Neural cell (in vitro differentiated cells): ENCODE data around the gene COL19A1. TPM values are rescaled to one million over a fixed set of nuclear protein-coding genes. Genes with fewer than 3 reads are reported as not detected.

ENCODE experiments used
- H2AFZ ChIP-seq: fragments of 200-600, 300-800 bp; sonication (generic), shearing (Covaris generic); 2 replicates; pipeline ENCODE4 v1.6.0; 2014; ENCODE audit warnings: low read depth, mild to moderate bottlenecking, antibody characterized with exemption, low read length, moderate library complexity
- H3F3A ChIP-seq: fragments of 200-600 bp; shearing (Covaris generic); 2 replicates; pipeline ENCODE4 v1.6.1; 2016; ENCODE audit warnings: mild to moderate bottlenecking, moderate library complexity, mixed read lengths, antibody characterized with exemption, low read length; ENCODE audit not compliant: insufficient read depth, poor library complexity, severe bottlenecking
- H3K27ac ChIP-seq: fragments of 200-600, 300-800 bp; sonication (generic), shearing (Covaris generic); 2 replicates; pipeline ENCODE4 v1.5.1; 2014; ENCODE audit warnings: mild to moderate bottlenecking, low read length, moderate library complexity
- H3K27me3 ChIP-seq: fragments of 300-800, 200-600 bp; sonication (generic), shearing (Covaris generic); 2 replicates; pipeline ENCODE4 v1.6.0; 2014; ENCODE audit warnings: mild to moderate bottlenecking, low read depth, low read length, moderate library complexity; ENCODE audit not compliant: insufficient read depth
- H3K36me3 ChIP-seq: fragments of 300-800, 200-600 bp; sonication (generic), shearing (Covaris generic); 2 replicates; pipeline ENCODE4 v1.5.1; 2014; ENCODE audit warnings: mild to moderate bottlenecking, antibody characterized with exemption, low read length, moderate library complexity; ENCODE audit not compliant: insufficient read depth
- H3K4me2 ChIP-seq: fragments of 300-800, 200-600 bp; sonication (generic), shearing (Covaris generic); 2 replicates; pipeline ENCODE4 v1.6.0; 2014; ENCODE audit warnings: mild to moderate bottlenecking, low read length
- H3K4me3 ChIP-seq: fragments of 300-800, 200-600 bp; sonication (generic), shearing (Covaris generic); 2 replicates; pipeline ENCODE4 v1.5.1; 2014; ENCODE audit warnings: mild to moderate bottlenecking, low read length, moderate library complexity
- H3K79me2 ChIP-seq: fragments of 200-600 bp; shearing (Covaris generic); replicated peaks from 2 replicates; pipeline ENCODE4 v1.6.0; 2014; ENCODE audit warnings: mild to moderate bottlenecking, low read length, moderate library complexity; ENCODE audit not compliant: insufficient read depth
- H3K9ac ChIP-seq: fragments of 300-800, 200-600 bp; sonication (generic), shearing (Covaris generic); 2 replicates; pipeline ENCODE4 v1.6.1; 2016; ENCODE audit warnings: mild to moderate bottlenecking, low read length, mixed read lengths
- H3K9me2 ChIP-seq: fragments of 200-600 bp; shearing (Covaris generic); 2 replicates; pipeline ENCODE4 v1.6.1; 2016; ENCODE audit warnings: mild to moderate bottlenecking, low read length, mixed read lengths; ENCODE audit not compliant: insufficient read depth
- H3K9me3 ChIP-seq: fragments of 200-600, 300-800 bp; sonication (generic), shearing (Covaris generic); 2 replicates; pipeline ENCODE4 v1.6.1; 2016; ENCODE audit warnings: mild to moderate bottlenecking, mixed run types, low read length, moderate library complexity, mixed read lengths
- H4K20me1 ChIP-seq: fragments of 200-600 bp; shearing (Covaris generic); 2 replicates; pipeline ENCODE4 v1.6.1; 2016; ENCODE audit warnings: mild to moderate bottlenecking, mixed run types; ENCODE audit not compliant: insufficient read depth
- CTCF ChIP-seq: fragments of 450-650 bp; IDR thresholded peaks from 2 replicates; pipeline ENCODE4 v1.5.1; 2014; ENCODE audit warnings: antibody characterized with exemption, mild to moderate bottlenecking, moderate library complexity; ENCODE audit not compliant: poor library complexity, severe bottlenecking
- EP300 ChIP-seq: fragments of 450-650 bp; conservative IDR thresholded peaks from 2 replicates; pipeline ENCODE4 v1.6.1; 2014; ENCODE audit warnings: antibody characterized with exemption, mild to moderate bottlenecking, moderate library complexity; ENCODE audit not compliant: poor library complexity, severe bottlenecking
- EZH2 ChIP-seq: fragments of 200-600, 300-800 bp; shearing (Covaris generic), sonication (generic); IDR thresholded peaks from 2 replicates; pipeline ENCODE4 v1.6.1; 2014; ENCODE audit warnings: antibody characterized with exemption, low read length, borderline replicate concordance, mild to moderate bottlenecking; ENCODE audit not compliant: insufficient read depth, poor library complexity, severe bottlenecking
- MXI1 ChIP-seq: fragments of 450-650 bp; conservative IDR thresholded peaks from 2 replicates; pipeline ENCODE4 v1.6.1; 2014; ENCODE audit warnings: antibody characterized with exemption, mild to moderate bottlenecking; ENCODE audit not compliant: poor library complexity, severe bottlenecking
- POLR2AphosphoS5 ChIP-seq: IDR thresholded peaks from 2 replicates; pipeline ENCODE4 v1.6.1; 2012
- RAD21 ChIP-seq: fragments of 450-650 bp; conservative IDR thresholded peaks from 2 replicates; pipeline ENCODE4 v1.6.1; 2014; ENCODE audit warnings: antibody characterized with exemption, mild to moderate bottlenecking, moderate library complexity
- REST ChIP-seq: IDR thresholded peaks from 2 replicates; pipeline ENCODE4 v1.6.1; 2012; ENCODE audit warnings: borderline replicate concordance
- SMC3 ChIP-seq: fragments of 450-650 bp; conservative IDR thresholded peaks from 2 replicates; pipeline ENCODE4 v1.6.1; 2014; ENCODE audit warnings: antibody characterized with exemption, mild to moderate bottlenecking, moderate library complexity; ENCODE audit not compliant: poor library complexity
- TAF1 ChIP-seq: IDR thresholded peaks from 2 replicates; pipeline ENCODE4 v1.6.1; 2012; ENCODE audit warnings: low read depth
- polyA plus RNA-seq: library from polyadenylated mRNA; depleted of rRNA; stranded (reverse); fragments of >200 nt; gene quantifications from 2 replicates; pipeline ENCODE4 v1.2.3, GENCODE V29; 2014

COL19A1 gene
- polyA plus RNA-seq, 1 donor from 2014 or later: 0.24 TPM

DNA sequence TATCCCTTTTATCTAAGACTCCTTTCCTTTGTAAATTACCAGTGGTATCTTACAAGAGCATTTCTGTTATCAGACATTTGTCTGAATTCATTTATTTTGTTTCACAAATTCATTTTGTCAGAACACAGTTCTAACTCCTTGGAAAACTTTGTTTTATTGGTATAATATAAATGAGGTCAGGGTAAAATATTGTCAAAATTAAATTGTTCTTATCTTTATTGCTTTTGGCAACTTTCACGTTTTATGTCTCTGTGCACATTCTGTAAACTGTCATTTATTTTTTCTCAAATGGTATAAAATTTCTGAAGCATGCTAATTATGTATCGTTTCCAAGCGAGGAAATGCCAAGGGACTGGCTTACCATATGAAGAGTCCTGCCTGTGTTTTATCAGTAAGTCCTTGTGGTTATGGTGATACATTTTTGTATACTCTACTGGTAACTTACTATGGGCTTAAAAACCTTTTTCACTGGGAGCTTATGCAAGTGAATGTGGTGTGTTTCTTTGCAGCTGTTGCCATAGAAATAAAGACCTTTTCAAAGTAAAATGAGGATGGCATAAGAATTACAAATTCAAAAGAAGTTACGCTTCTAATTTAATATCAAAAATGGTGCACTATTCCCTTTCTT is 214.2 kb downstream of the COL19A1 start:
- H4K20me1 ChIP-seq: no peaks in the 10 kb centered on the region
- H3K4me2 ChIP-seq: no peak overlapping the region
- H3K4me3 ChIP-seq: no peak overlapping the region
- H3F3A ChIP-seq: no peaks in the 10 kb centered on the region
- H3K9me3 ChIP-seq: no peaks in the 10 kb centered on the region
- H3K36me3 ChIP-seq: no peaks in the 10 kb centered on the region
- H3K27ac ChIP-seq: no peak overlapping the region
- no peak for TF ChIP-seq TAF1
- TF ChIP-seq EP300: no peak
- no peak for TF ChIP-seq EZH2
- TF ChIP-seq REST: no peak
- no peak for TF ChIP-seq CTCF
- TF ChIP-seq POLR2AphosphoS5: no peak
- no peak for TF ChIP-seq SMC3
- TF ChIP-seq MXI1: no peak
- H2AFZ ChIP-seq: no peak overlapping the region
- H3K27me3 ChIP-seq: no peaks in the 10 kb centered on the region
- H3K79me2 ChIP-seq: no peaks in the 10 kb centered on the region
- H3K9ac ChIP-seq: no peak overlapping the region
- no peaks in the 10 kb centered on the region for H3K9me2 ChIP-seq

DNA sequence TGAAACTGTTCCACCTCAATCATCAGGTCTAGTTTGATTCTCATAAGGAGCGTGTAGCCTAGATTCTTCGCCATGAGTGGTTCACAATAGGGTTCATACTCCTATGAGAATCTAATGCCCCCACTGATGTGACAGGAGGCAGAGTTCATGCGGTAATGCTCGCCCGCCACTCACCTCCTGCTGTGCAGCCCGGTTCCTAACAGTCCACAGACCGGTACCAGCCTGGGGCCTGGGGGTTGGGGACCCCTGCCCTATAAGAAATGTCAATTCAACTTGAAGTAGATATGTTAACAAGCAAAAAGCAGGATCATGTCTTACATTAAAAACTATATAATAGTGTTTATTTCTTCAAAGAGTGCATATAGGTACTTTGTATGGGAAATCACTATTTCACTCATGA is 216.5 kb downstream of the COL19A1 start:
- Histone ChIP-seq H3K27ac (no peak overlapping the region), H4K20me1 (no peaks in the 10 kb centered on the region), H3K36me3 (no peaks in the 10 kb centered on the region), H2AFZ (no peak overlapping the region), H3K79me2 (no peaks in the 10 kb centered on the region), H3K27me3 (no peaks in the 10 kb centered on the region), H3K9me3 (no peaks in the 10 kb centered on the region), H3K9ac (no peak overlapping the region), H3K4me2 (no peak overlapping the region), H3K9me2 (no peaks in the 10 kb centered on the region), H3F3A (no peaks in the 10 kb centered on the region), H3K4me3 (no peak overlapping the region)
- TF ChIP-seq EP300 (no peak), RAD21 (no peak), REST (no peak), EZH2 (no peak), CTCF (no peak), SMC3 (no peak), MXI1 (no peak), TAF1 (no peak), POLR2AphosphoS5 (no peak)
